Fibroblast of upper back skin (primary cell): ENCODE measurements around the gene HELB.
"Not testable (repeated sequence)": the region's sequence is repeated elsewhere in the genome, so short reads cannot be mapped to it uniquely, and the experiment has no call there.

ENCODE experiments used
- DNase-seq: peaks from one replicate; pipeline ENCODE4 v3.0.0-alpha.2; 2013

The HELB gene

DNA sequence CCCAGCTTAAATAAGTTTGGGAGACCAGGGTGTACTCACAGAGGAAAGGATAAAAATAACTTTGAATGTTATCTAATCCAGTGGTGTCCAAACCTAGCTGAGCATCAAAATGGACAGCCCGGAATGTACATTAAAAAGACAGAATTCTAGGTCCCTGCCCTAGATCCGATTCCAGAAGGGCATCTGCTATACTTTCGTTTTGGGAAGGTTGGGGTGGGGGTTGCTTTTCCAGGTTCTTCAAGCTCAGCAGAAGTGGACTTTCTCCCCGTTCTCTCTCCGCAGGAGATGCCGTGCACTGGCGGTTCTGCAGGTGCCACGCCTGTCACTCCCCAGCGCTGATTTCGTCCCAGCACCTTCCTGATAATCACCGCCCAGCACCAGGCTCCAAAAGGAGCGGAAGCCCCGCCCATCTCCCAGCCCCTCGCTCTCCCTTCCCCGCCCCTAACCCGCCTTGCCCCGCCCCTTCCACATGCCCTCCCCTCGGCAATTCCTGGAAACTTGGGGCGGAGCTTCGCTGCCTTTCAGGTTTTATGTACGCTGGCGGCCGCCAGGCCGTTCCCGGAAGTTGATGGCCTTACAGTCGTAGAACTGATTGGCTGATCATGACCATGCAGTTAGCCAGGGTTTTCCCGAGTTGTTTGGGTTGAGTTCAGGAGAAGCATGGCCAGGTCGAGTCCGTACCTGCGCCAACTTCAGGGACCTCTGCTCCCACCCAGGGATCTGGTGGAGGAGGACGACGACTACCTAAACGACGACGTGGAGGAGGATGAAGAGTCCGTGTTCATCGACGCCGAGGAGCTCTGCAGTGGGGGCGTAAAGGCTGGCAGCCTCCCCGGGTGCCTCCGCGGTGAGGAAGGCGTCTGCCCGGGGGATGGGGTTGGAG, at the start of gene HELB:
HELB (plus strand) TSS at position 550 of the 883 bp plus-strand sequence; CDS start at position 661, 111 bp downstream.
- DNase-seq = peak; percentile 97

DNA sequence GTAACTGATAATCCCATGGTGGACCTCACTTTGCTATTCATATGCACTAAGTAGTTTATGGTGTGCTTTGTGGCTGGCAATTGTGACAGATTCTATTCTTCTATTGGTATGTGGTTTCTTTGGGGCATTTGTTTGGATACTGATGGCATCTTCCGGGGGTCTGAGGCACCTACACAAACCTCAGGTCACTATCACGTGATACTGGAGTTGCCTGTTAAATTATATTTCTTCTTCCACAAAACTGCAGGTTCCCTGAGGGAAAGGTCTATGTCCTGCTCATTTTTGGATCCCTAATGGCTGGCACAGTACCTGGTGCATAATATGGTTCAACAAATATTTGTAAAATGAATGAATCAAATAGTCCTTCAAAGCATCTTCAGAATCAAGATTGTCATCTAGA, 49.5 kb upstream of the HELB start:
- DNase-seq = no peak

DNA sequence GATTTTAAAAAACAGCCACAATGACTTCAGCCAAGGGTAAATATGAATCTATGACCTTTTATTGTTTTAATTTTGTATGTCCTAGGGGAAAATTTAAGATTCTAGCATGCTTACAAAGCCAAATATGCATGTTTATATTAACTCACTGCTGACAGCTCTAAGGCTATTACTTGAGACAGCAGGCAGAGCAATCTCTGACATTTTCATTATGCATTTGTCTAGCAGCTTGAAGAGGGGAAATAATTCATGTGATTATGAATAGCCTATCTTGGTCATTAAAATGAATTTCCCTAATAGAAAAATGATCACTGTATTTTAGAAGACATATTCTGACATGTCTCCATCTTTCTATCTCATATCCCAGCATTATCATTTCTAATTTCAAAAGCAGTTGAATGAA, 46.6 kb upstream of the HELB start:
- no peak for DNase-seq

DNA sequence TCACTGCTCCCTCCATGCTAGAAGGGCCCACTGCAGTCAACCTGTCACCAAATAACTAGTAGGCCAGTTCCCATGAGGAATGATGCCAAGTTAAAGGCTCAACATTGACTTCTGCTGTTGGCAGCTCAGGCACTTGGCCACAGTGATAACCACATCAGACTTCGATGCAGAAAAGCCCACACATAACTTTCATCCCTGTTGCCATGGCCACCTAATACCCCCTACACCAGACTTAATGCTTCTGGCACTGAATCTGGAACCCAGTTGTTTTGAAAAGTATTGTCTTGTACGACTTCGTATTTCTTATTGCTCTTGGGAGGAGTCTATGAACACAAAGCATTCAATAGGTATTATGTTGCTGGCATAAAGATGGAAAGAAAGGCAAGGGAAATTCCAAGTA, 44.3 kb upstream of the HELB start:
- no peak for DNase-seq

DNA sequence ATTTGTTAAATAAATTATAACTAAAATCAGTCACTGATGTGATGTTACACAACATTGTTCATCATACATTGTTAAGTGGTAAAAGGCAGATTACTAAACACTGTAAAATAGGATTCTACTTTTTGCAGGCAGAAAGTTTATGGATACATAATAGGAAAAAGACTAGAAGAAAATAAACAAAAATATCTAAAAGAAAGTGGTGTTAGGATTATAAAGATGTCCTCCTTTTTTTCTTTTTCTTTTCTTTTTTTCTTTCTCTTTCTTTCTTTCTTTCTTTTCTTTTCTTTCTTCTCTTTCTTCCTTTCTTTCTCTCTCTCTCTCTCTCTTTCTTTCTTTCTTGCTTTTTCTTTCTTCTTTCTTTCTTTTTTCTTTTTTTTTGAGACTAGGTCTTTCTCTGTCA, 39.6 kb upstream of the HELB start:
- DNase-seq = no peak

DNA sequence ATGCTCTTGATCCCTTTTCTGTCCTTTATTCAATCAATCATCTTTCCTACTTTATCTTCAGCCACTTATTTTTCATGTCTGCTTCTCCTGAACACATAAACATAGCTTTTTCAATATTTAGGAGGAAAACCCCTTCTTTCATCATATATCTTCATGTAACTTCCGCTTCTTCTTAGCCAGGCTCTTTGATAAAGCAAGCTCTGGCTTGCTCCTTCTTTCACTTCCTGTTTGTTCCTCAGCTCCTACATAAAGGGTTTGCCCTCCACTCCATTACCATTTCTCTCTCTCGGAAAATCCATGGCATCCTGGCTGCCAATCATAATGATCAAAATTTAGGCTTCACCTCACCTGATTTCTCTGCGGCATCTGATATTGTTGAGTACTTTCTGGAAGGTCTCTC, 33.7 kb upstream of the HELB start:
- no peak for DNase-seq

DNA sequence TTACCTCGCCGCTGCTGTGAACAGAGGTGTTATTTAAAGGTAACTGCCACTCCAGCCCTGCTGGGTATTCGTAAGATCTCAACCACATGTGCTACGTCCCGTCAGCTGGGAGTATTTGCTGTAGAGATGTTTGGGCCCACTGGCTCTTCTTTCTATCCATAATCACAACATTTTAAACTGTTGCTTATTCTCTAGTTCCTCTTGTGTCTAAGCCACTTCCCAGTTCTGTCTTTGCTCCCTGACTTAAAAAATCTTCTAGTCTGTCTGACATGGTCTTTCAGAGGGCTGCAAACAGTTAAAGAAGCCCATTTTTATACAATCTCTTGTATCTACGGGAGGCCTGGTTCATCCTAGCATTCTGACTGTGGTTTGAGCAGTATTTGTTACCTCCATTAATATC, 33.2 kb upstream of the HELB start:
- DNase-seq = no peak

DNA sequence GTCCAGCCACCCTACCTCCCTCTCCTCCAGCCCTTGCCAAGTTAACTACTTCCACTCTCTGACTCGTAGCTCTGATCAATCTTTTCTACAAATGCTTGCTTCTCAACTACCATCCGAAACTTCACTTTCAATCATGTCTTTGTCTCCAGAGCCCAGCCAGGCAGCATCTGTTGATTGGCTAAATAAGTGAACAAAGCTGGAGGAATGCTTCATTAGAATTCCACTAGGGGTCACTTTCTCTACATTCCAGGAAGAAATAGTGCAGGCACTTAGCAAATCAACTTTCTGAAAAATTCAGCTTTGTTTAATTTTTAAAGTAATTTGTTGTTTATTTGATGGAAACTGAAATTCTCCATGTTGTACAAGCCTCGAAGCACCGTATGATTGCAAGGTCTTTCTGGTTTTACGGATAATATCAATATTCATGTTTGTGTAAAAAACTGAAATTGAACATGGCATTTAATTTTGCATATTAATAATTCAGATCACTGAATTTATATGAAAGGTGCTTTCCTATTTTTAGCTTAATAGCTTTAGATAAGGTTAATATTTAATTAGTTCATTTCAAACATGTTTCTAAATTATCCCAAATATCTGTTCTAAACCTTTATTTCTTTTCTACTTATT, 32.4 kb upstream of the HELB start:
- DNase-seq = peak; percentile 63

DNA sequence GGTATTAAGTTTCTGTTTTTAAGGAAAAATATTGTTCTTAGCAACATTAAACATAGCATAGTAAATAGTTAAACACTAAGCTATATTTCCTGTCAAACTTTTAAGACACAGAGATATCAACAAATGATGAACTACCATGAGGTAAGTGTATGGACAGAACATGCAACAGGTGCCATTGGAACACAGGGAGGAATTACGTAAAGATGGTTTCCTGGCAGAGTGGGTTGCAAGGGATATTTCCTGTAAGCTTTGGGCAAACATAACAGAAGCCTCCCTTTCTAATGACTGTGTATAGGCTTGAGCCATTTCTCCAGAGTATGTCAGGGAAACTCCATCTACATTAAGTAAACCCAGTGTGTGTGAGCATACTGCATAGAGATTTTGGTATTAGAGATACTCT, 31.7 kb upstream of the HELB start:
- DNase-seq = no peak

DNA sequence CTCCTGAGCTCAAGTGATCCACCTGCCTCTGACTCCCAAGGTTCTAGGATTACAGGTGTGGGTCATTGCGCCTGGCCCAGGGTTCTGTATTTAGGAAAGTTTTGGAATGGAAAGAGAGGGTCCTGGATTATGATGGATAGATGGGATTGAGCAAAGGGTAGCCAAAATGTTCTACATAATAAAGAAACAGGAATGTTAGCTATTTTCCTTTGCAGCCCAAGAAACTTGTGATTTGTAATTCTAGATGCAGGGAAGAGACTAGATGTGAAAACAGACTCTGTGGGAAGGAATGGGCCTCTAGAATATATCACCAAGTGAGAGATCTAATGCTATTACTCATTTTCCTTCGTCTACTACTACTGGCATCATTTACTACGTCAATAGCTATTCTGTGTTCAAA, 29.6 kb upstream of the HELB start:
- DNase-seq = no peak

DNA sequence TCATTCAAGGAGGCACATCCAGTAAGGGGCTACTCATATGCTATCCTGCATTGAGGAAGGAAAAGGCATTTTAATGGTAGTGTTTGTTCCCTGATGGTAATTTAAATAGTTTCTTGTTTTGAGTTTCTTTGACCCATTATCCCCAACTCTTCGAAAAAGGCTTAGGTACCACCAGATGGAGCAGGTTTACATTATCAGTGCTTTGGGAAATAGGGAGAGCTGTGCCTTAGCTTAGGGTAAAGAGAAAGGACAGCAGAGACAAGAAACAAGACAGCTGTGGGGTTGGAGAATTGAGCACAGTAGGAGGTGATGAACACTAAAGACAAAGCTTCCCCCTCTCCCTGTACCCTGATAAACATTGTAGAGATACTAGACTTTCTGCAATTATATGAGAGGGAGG, 29.1 kb upstream of the HELB start:
- no peak for DNase-seq

DNA sequence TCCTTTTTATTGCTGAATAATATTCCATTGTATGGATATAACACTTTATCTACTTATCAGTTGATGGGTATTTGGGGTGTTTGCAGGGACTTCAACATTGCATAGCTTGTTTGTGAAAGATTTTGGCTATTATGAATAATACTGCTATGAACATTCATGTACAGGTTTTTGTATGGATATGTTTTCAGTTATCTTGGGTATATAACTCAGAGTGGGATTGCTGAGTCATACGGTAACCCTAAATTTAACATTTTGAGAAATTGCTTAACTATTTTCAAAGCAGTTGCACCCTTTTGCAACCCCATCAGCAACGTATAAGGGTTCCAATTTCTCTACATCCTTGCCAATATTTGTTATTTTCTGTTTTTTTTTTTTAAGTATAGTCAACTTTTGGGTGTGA, 27.3 kb upstream of the HELB start:
- DNase-seq = no peak

DNA sequence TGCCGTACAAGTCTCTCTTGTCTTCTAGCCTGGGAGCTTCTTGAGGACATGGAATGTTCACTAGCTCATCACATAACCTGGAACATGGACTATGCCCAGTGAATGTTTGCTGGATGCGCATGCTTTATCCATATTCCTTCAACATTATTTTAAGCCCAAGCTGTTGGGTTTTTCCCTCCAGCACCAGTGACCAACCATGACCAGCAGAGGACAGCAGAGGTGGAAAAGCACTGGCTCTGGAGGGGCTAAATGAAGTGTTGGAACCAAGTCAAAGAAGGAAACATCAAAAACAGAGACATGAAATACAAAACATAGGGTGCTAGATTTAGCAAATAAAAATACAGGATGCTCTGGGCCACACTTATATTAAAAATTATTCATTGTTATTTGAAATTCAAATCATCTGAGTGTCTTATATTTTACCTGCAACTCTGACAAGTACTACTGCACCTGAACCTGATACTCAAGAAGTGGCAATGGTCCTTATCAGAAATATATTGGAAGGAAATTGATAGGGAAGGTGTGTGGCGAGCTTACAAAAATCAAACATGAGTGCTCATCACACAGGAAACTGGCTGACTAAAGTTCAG, 23.1 kb upstream of the HELB start:
- DNase-seq = peak; percentile 30

DNA sequence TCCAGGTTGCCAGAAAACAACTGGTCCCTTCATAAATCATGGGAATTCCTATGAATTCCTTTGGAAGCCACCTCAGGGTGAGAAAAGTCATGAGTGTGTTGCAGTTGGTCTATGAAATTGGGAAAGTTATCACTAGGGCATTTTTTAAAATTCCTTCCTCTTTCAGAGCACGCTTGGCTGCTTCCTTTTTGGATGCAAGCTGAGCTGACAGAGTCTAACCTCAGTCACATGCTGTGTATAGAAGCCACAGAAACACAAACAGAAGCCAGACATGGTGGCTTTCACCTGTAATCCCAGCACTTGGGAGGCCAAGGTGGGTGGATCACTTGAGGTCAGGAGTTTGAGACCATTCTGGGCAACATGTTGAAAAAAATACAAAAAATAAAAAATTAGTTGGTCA, 21.7 kb upstream of the HELB start:
- no peak for DNase-seq

DNA sequence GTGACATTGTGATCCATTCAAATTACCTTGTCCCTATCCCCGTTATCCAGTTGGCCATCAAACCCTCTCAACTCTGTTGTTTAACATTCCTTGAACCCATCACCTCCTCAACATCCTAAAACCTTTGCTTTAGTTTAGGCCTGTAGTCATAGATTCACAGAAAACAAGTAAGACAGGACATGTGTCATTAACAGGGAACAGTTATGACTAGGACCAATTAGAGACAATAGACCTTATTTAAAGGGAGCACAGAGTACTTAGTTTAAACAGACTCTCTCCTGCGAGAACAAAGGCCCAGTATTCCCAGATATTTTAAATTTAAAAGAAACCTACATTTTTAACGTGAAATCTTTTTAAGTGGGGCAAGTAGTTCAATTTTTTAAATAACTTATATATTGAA, 20.0 kb upstream of the HELB start:
- DNase-seq = no peak

DNA sequence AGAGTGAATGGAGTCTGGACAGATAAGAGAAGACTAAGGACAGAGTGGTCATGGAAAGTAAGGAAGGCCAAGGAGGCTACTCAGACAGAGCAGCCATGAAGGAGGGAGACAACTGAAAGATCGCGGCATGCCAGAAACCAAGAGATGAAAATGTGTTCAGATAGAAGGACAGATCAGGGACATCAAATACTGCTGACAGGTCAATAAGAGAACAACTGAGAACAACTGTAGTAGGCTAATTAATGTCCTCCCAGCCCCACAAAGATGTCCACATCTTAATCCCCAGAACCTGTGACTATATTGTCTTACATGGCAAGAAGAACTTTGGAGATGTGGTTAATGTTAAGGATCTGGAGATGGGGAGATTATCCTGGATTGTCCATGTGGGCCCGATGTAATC, 15.0 kb upstream of the HELB start:
- no peak for DNase-seq

DNA sequence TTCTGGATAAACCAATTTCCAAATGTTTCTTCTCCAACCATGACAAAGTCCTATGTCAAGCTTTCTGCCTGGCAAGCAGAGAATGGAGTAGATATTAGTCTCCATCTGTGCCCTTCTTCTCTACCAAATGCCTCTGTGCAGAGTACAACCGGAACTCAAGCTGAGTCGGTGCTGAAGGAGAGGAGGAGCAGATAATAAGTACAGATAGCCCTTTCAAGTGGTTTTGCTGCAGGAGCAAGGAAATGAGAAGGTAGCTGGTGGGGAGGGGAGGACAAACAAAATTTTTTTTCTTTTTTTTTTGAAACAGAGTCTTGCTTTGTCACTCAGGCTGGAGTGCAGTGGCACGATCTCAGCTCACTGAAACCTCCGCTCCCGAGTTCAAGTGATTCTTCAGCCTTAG, 14.2 kb upstream of the HELB start:
- no peak for DNase-seq

DNA sequence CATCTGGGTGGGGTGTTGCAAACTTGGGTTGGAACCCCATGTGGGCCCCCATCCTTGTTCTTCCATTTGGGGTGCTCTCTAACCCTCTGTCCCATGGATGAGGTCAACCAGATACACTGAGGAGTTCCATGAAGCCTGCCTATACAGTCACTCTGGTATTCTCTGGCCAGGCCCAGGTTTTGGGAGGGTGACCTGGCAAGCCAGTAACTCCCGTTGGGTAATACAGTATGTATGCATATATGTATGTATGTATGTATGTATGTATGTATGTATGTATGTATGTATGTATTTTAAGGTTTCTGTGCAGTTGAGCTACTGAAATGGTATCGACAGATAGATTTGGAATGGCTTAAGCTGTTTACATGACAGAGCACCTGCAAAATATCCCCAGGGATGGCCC, 12.8 kb upstream of the HELB start:
- no peak for DNase-seq

DNA sequence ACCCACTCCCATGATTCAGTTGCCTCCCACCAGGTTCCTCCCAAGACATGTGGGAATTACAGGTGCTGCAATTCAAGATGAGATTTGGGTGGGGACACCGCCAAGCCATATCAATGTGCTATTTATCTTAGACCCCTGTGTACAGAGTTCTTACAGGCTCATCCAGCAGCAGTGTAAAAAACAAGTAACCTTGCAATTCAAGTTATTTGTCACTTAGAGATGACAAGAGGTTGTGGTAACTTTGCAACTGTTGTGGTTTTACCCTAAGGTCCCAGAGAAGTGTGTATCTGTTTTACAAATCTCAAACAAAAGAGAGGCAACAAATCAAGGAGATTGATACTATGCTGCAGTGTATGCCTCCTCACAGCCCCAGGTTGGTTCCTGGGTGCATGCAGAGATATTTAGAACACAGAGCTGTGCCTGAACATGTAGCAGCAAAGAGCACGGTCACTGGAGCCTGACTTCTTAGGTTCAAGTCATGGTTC, 11.5 kb upstream of the HELB start:
- DNase-seq = no peak

DNA sequence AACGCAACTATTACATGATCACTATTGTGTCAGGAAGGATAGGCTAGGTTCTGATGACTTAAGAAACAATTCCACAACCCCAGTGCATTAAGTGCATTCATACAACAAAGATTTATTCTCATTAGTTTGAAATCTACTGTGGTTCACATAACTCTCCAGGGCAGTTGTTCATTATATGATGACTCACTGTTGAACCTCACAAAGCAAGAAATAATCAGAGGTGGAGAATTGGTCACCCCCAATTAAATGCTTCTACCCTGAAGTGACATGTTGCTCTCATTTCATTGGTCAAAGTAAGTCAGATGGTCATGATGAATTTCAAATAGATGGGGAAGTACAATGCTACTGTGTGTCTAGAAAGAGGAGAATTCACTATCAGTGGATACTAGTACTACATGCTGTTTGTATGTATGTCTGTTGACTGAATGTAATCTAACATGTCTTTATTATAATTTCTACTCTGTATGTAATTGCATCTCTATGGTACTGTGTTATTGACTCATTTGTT, 6.1 kb upstream of the HELB start:
- no peak for DNase-seq

DNA sequence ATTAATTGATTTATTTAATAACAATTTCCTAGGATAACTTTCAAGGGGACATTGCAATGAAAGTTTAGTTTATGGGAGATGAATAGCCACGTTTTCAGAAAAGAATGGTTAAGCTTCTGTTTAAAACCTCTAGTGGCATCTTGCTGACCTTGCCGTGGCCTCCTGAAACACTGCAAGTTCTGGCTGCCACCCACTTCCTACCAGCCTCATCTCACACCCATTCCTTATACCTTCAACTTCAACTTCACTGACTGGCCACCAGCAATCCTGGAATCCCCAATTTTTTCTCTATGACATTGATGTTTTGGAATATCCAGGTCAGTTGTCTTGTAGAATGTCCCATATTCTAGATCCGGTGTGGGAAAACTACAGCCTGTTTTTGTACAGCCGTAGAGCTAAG, 5.2 kb upstream of the HELB start:
- no peak for DNase-seq

DNA sequence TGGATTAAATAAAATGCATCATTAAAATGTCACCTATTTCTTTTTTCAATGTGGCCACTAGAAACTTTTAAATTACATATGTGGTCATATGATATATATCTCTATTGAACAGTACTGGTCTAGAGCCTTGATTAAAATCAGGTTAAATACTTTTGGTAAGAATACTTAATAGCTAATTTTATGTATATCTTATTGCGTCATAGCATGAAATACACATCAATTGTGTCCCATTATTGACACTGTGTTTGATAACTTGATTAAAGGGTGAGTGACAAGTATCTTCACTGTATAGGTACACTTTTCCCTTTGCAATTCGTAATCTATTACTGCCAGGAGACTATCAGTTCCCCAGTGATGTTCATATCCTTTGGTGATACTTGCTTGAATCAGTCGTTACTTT, 4.4 kb upstream of the HELB start:
- no peak for DNase-seq

DNA sequence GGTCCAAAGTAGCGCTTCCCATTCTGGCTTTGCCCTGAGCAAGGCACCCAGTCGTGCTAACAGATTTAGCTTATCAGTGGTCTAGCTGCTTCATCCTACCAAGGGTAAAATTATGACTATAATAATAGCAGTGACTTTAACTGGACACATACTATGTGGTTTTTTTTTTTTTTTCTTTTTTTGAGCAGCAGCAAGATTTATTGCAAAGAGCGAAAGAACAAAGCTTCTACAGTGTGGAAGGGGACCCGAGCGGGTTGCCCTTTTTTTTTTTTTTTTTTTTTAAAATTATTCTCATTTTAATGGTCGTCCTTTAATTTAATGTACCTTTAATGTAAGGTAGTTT, 505 bp downstream of the HELB start:
- DNase-seq = no peak

DNA sequence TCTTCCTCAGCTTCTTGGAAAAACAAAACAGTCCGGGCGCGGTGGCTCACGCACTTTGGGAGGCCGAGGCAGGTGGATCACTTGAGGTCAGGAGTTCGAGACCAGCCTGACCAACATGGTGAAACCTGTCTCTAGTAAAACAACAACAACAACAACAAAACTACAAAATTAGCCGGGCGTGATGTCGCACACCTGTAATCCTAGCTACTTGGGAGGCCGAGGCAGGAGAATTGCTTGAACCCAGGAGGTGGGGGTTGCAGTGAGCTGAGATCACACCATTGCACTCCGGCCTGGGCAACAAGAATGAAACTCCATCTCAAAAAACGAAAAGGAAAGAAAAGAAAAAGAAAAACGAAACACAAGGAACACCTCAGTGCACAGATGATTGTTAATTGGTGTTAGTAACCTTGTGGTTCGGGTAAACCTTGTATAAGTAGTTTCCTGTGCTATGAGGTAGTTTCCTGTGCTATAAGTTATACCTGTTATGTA, 1.1 kb downstream of the HELB start:
- not testable (repeated sequence) for DNase-seq
